Osteoblast (primary cell): ENCODE data around the gene NADSYN1. TPM values are rescaled to one million over a fixed set of nuclear protein-coding genes. Genes with fewer than 3 reads are reported as not detected.
"Not testable (repeated sequence)": the region's sequence is repeated elsewhere in the genome, so short reads cannot be mapped to it uniquely, and the experiment has no call there.

Source experiments
- DNase-seq: peaks from one replicate; pipeline ENCODE4 v3.0.0; 2011; ENCODE audit warnings: low spot score, mixed read lengths; ENCODE audit not compliant: insufficient read length; ENCODE audit errors: missing footprints
- H2AFZ ChIP-seq: 2 replicates; pipeline ENCODE4 v1.6.0; 2011; ENCODE audit warnings: mild to moderate bottlenecking, low read length
- H3K27ac ChIP-seq: 2 replicates; pipeline ENCODE4 v1.5.1; 2011; ENCODE audit warnings: mild to moderate bottlenecking, low read depth, low read length, moderate library complexity
- H3K27me3 ChIP-seq: 2 replicates; pipeline ENCODE4 v1.6.0; 2012; ENCODE audit warnings: mild to moderate bottlenecking, control low read depth, inconsistent platforms, low read length, moderate library complexity; ENCODE audit not compliant: insufficient read depth
- H3K36me3 ChIP-seq: 2 replicates; pipeline ENCODE4 v1.5.1; 2011; ENCODE audit warnings: mild to moderate bottlenecking, low read length, control low read depth, moderate library complexity; ENCODE audit not compliant: insufficient read depth
- H3K4me1 ChIP-seq: 2 replicates; pipeline ENCODE4 v1.5.1; 2011; ENCODE audit warnings: mild to moderate bottlenecking, low read length, control low read depth, moderate library complexity; ENCODE audit not compliant: insufficient read depth
- H3K4me2 ChIP-seq: 2 replicates; pipeline ENCODE4 v1.6.0; 2011; ENCODE audit warnings: mild to moderate bottlenecking, low read length; ENCODE audit not compliant: insufficient read depth
- H3K4me3 ChIP-seq: fragments of 200-600 bp; sonication (generic); 3 replicates; pipeline ENCODE4 v1.5.1; 2012; ENCODE audit warnings: mild to moderate bottlenecking, low read length, inconsistent platforms; ENCODE audit not compliant: insufficient read depth
- H3K79me2 ChIP-seq: 2 replicates; pipeline ENCODE4 v1.6.0; 2012; ENCODE audit warnings: mild to moderate bottlenecking, low read length, control low read depth, inconsistent platforms; ENCODE audit not compliant: insufficient read depth
- H3K9me3 ChIP-seq: 2 replicates; pipeline ENCODE4 v1.5.1; 2011; ENCODE audit warnings: low read depth, low read length, control low read depth
- H4K20me1 ChIP-seq: 2 replicates; pipeline ENCODE4 v1.6.0; 2012; ENCODE audit warnings: mild to moderate bottlenecking, low read length, control low read depth; ENCODE audit not compliant: insufficient read depth
- CTCF ChIP-seq: IDR thresholded peaks from 2 replicates; pipeline ENCODE4 v1.5.1; 2011; ENCODE audit warnings: mild to moderate bottlenecking, low read depth, low read length, moderate library complexity; ENCODE audit errors: extremely low read depth
- total RNA-seq: library from RNA; depleted of rRNA; stranded (reverse); fragments of >200 nt; gene quantifications from 2 replicates; pipeline ENCODE4 v1.2.3, GENCODE V29; 2012

The NADSYN1 gene
- total RNA-seq, 1 donor: 81.1 TPM

DNA sequence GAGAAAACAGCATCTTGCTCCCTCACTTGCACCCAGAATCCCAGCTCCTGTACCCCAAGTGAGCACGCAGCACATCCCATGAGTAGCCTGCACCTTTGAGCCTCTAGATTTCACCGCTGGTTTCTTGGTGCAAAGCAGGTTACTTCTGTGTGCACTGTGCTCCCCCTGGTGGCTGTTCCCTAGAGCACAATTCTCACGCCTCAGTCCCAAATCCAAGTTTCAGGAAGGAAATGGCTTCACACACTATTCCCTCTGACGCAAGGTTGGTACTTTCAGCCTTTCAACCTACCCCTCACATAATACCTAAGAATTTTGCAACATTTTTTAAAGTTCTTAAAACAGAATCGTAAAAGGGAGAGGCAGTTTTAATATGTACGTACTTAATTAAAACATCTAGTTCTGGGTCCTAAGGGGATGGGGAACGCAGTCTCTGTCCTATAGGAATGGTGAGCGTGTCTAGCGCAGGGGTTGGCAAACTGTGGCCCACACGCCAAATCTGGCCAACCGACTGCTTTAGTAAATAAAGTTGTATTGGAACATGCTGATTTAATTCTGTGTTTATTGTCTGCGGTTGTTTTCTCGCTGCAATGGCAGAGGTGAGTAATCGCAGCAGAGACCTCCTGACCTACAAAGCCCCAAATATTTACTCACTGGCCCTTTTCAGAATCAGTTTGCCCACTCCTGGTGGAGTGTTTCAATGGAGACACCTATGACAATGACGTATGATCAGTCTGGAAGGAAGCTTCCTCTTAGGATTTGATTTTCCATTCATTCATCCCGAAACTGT lies 32.4 kb upstream of the NADSYN1 start:
- Histone ChIP-seq H3K36me3 (no peaks in the 10 kb centered on the region), H3K27me3 (peaks cover 11% of the 10 kb centered on the region), H3K9me3 (no peaks in the 10 kb centered on the region), H3K79me2 (no peaks in the 10 kb centered on the region), H4K20me1 (no peaks in the 10 kb centered on the region), H3K4me1 (no peaks in the 10 kb centered on the region), H3K4me3 (no peak overlapping the region), H3K4me2 (no peak overlapping the region), H3K27ac (no peak overlapping the region), H2AFZ (no peak overlapping the region)
- peak; percentile 77 for DNase-seq
- peak; percentile 89 for TF ChIP-seq CTCF

DNA sequence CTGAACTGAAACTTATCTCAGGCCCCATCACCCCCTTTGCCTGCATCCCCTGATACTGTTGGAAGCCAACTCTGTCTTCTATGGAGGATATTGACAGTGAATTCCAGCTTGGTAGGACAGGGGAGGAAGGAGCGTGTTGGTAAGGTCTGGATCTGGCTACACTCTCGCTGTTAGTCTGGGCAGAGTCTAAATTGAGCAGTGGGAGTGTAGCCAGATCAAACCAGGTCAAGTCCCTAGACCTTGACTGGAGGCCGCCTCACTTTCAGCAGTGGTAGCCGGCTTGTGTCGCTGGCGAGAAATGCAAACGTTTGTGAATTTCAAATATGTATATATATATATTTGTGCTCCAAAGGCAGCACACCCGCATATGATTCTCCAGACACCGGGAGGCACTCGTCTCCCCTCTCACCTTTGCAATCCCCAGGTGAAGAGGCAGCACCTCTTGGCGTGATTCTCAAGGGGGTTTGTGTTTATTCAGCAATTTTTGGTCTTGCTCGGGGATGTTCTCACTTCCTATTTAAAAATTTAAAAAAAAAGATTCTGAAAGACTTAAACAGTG lies 31.5 kb upstream of the NADSYN1 start:
- peaks cover 6% of the 10 kb centered on the region for H3K27me3 ChIP-seq
- no peak overlapping the region for H3K4me2 ChIP-seq
- H3K9me3 ChIP-seq: no peaks in the 10 kb centered on the region
- H3K27ac ChIP-seq: no peak overlapping the region
- no peaks in the 10 kb centered on the region for H3K79me2 ChIP-seq
- H3K4me3 ChIP-seq: no peak overlapping the region
- DNase-seq: no peak
- no peak for TF ChIP-seq CTCF
- no peaks in the 10 kb centered on the region for H3K36me3 ChIP-seq
- H2AFZ ChIP-seq: no peak overlapping the region
- no peaks in the 10 kb centered on the region for H4K20me1 ChIP-seq
- H3K4me1 ChIP-seq: no peaks in the 10 kb centered on the region

DNA sequence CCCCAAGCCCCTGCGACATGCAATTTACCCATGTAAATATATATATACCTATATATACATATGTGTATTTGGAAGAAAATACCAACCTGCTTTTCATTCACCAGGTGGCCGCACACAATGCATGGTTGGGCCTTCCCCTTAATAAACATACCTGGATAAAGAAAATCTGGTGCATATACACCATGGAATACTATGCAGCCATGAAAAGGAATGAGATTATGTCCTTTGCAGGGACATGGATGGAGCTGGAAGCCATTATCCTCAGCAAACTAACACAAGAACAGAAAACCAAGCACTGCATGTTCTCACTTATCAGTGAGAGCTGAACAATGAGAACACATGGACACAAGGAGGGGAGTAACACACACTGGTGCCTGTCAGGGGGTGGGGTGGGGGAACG lies 30.7 kb upstream of the NADSYN1 start:
- H3K9me3 ChIP-seq, H3K4me2 ChIP-seq, H3K27ac ChIP-seq, H4K20me1 ChIP-seq, H3K4me1 ChIP-seq, H3K27me3 ChIP-seq, H3K79me2 ChIP-seq, H3K4me3 ChIP-seq, H2AFZ ChIP-seq, DNase-seq, H3K36me3 ChIP-seq: not testable (repeated sequence)

DNA sequence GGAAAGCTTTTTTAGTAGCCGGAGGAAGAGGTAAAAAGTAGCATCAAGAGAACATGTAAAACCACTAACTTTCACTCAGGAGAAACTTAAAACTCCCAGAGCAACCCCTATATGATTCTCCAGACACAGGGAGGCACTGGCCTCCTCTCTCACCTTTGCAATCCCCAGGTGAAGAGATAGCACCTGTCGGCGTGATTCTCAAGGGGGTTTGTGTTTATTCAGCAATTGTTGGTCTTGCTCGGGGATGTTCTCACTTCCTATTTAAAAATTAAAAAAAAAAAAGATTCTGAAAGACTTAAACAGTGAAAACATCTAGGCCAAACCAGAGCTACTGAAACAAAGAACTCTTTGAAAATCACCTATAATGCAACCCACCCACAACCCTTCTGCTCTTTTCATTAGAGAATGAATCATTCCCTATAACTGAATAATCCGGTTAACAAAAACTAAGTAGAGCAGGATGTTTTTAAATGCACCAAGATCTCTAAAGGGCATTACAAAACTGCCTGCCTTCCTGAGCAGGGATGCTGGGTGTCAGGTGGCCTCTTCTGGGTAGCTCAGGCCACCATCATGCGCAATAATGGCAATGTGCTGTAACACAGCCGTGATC lies 29.7 kb upstream of the NADSYN1 start:
- no peaks in the 10 kb centered on the region for H4K20me1 ChIP-seq
- H3K4me3 ChIP-seq: no peak overlapping the region
- DNase-seq: no peak
- no peaks in the 10 kb centered on the region for H3K36me3 ChIP-seq
- H3K79me2 ChIP-seq: no peaks in the 10 kb centered on the region
- no peaks in the 10 kb centered on the region for H3K4me1 ChIP-seq
- no peak overlapping the region for H3K27ac ChIP-seq
- H2AFZ ChIP-seq: no peak overlapping the region
- H3K4me2 ChIP-seq: no peak overlapping the region
- peaks cover 6% of the 10 kb centered on the region for H3K27me3 ChIP-seq
- no peaks in the 10 kb centered on the region for H3K9me3 ChIP-seq
- TF ChIP-seq CTCF: no peak
